AG10803 (cell line): ENCODE measurements around the gene PHLDB2.

Experiments used
- DNase-seq: peaks from one replicate; pipeline ENCODE4 v3.0.0; 2010; ENCODE audit warnings: low read depth
- H3K4me3 ChIP-seq: 2 replicates; pipeline ENCODE4 v1.5.1; 2011; ENCODE audit warnings: mild to moderate bottlenecking, low read length, control low read depth
- TF ChIP-seq, protein P1 (sequence below): conservative IDR thresholded peaks from 2 replicates; pipeline ENCODE4 v1.5.1; 2011; ENCODE audit warnings: mild to moderate bottlenecking, low read length, control low read depth, inconsistent platforms

Gene PHLDB2

DNA sequence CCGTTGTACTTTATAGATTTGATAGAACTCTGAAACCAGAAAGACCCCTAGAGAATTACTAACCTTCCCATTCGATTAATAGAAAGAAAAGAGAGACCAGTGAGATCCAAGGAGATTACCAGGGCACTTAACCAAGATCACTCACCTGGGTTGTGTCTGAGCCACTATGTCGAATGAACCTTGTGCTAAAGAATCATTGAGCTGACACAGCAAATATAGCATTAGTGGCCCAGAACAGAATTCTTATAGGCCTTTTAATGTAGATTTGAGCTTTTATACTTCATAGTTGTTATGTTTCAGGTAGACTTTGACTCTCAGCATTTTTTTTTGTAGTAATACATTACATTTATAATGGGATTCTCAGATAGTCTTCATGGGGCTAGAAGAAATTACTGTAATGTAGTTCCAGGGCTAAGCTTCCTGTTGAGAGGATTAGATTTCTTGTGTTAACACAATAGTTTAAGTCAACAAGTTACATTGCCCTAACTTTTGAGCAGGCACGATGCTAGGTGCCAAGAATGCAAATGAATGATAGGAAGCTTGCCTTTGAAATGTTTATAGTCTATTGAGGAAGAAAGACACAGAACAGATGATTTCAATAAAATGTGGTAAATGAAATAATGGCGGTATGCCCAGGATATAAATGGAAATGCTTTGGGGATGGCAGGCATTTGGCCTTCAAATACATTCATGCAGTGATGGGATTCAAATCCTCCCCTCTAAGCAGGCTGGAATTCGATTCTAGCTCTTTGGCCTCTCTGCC, 95.3 kb downstream of the PHLDB2 start:
- TF ChIP-seq, protein P1, sequence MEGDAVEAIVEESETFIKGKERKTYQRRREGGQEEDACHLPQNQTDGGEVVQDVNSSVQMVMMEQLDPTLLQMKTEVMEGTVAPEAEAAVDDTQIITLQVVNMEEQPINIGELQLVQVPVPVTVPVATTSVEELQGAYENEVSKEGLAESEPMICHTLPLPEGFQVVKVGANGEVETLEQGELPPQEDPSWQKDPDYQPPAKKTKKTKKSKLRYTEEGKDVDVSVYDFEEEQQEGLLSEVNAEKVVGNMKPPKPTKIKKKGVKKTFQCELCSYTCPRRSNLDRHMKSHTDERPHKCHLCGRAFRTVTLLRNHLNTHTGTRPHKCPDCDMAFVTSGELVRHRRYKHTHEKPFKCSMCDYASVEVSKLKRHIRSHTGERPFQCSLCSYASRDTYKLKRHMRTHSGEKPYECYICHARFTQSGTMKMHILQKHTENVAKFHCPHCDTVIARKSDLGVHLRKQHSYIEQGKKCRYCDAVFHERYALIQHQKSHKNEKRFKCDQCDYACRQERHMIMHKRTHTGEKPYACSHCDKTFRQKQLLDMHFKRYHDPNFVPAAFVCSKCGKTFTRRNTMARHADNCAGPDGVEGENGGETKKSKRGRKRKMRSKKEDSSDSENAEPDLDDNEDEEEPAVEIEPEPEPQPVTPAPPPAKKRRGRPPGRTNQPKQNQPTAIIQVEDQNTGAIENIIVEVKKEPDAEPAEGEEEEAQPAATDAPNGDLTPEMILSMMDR = no peak
- DNase-seq = peak; percentile 93
- H3K4me3 ChIP-seq = no peak overlapping the region

DNA sequence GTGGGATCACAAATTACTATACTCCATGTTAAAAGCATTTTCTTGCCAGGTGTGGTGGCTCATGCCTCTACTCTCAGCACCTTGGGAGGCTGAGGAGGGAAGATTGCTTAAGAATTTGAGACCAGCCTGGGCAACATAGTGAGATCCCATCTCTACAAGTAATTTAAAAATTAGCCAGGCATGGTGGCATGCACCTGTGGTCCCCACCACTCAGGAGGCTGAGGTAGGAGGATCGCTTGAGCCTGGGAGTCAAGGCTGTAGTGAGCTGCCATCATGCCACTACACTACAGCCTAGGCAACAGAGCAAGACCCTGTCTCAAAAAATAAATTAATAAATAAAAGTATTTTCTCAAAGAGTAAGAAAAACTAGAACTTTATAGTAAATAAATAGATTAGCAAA, 96.8 kb downstream of the PHLDB2 start:
- no peak for DNase-seq
- no peak overlapping the region for H3K4me3 ChIP-seq
- TF ChIP-seq, protein P1 = no peak

DNA sequence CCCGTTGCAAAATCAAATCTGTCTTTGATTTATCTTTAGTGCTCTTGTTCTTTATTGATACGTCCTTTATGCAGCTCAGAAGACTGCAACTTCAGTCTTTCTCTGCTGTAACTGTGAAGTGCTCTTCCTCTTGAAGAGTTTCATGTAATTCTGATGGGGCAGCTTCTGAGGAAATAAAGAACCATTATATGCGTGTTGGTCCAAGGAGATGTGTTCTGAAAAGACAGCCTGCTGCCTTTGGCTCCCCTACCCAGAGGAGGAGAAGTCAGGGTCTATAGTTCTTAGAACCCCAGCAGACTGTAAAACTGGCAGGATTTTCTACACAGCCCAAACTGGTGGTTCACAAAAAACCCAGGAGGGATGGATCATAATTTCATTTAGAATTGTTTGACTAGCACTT, 97.4 kb downstream of the PHLDB2 start:
- no peak overlapping the region for H3K4me3 ChIP-seq
- DNase-seq = no peak
- TF ChIP-seq, protein P1 = no peak

DNA sequence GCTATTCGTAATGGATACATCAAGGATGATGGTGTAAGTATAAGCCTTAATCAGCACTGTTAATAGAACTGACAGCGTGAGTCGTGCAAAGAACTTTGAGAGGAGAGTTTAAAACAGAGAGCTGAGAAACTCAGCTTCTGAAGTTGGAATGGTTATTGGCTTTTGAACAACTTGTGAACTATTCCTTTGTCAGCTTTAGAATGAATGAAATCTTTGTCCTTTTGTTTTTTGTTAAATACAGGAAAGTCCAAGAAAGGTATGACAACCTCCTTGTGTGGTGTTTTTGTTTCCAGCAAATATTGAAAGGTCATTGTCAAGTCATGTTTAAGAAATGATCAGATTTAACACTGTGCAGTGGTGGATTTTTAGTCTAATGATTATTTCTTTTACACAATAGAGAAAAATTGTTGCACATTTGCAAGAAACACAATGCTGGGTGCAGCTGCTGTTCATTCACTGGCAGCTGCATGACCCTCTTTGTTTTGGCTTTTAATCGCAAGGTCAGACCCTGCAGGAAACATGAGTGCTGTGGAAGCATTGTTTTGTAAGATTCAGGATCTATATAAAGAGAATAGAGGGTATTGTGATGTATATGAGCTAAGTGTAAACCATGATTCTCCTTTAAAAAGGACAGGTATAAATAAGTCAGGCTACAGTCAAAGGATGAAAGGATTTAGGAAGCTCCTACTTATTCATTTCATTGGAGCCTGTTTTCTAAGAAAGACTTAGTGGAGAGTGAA, 98.1 kb downstream of the PHLDB2 start:
- TF ChIP-seq, protein P1 = no peak
- no peak for DNase-seq
- no peak overlapping the region for H3K4me3 ChIP-seq

DNA sequence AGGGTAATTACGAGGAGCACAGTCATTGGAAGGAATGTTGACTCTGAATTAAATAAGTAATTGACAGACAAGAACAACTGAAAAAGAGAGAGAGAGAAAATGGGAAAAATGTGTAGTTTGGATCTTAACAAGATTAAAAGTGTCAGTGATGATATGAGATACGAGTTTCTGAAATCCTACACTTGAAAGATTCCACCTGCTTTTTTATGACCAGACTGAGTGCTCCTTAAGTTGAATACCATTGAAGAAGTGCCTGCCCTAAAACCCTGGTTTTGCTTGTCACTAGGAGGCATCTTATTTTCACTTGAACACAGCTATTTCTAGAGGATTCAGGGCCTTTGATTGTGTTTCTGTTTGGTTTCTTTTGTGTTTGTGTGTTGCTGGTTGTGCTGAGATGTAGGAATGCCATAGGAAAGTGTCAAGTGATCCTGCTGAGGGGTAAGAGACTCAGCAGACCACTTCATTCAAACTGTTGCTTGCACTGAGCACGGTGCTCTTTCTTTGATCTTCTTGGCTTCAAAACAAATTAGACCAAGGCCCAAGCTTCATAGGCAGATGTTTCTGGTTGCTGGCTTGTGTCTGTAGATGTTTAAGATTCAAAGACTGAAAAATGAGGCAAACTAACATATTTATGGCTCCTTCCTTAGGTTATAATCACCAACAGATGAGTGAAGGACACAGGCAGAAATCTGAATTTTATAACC, 102.5 kb downstream of the PHLDB2 start:
- H3K4me3 ChIP-seq = no peak overlapping the region
- TF ChIP-seq, protein P1 = no peak
- peak; percentile 64 for DNase-seq

DNA sequence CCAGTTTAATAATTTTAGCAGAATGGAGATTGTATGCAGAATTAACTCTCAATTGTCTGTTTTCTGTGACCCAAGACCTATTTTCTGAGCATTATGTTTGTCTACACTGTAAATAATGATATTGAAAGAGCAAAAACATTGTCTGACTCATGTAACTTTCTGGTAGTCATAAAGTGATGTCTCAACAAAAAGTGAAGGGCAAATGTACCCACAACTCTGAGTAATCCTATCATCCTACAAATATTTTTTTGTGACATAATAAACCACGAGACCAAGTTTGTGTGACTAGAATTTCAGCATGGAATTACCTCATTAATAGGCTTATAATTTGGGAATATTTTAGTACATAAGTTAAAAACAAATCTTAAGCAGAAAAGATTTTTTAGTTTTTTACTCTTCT, 104.4 kb downstream of the PHLDB2 start:
- no peak overlapping the region for H3K4me3 ChIP-seq
- TF ChIP-seq, protein P1 = no peak
- DNase-seq = peak; percentile 80
